ENCODE results near the gene RNF186.
A peak's percentile ranks its signal among the peaks of the same experiment; 100 is the strongest.

RNF186 gene

DNA sequence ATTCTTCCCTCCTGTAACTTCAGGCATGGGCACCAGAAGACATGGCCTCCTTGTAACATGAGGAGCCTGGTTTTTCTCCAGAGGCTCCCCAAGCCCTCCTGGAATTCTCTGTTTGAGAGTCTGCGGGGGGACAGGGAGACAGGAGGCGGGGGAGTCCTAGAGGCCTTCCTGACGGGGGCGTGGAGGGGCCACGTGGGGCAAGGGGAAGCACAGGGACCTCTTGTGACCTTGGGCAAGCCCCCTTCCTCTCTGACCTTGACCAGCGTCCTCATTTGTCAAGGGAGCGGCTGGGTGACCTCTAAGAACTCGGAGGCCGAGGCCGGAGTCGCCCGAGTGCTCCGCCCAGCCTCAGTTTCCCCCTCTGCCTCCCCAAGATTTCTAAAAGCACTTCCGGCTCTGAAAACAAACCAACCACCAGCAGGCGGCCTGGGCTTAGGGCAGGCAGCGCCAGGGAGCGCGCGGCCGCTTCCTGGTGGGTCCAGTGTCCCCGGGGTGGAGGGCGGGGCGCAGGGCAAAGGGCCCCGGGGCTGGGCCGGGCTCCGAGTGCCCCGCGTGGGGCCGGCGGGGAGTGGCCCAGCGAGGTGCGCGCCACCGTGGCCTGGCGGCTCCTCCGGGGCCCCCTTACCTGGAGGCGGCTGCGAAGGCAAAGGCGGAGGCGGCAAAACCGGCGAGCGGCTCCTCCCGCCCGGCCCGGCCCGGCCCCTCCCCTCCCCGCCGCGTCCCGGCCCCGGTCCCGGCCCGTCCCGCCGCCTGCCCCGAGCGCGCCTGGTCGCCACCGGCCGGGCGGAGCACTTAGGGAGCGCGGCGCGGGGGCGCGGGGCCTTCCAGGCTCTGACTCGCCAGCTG lies 15.6 kb downstream of the RNF186 start, which contains the start of gene TMCO4:
Gene TMCO4, minus strand, starts transcription at position 687 of the 846 bp plus-strand sequence. CDS start 19,158 bp downstream, outside the sequence.
- H3K27ac ChIP-seq (ENCODE audit: low read depth, low read length) = no peak within 1 kb of the TSS
- no peaks in the 10 kb centered on the region for H3K9me2 ChIP-seq (replicated peaks; ENCODE audit: control insufficient read depth, low read length)
- no peaks in the 10 kb centered on the region for H4K20me1 ChIP-seq (ENCODE audit: control insufficient read depth, insufficient read depth, low read depth, low read length)
- H3F3A ChIP-seq (ENCODE audit: control insufficient read depth, insufficient read depth) = no peaks in the 10 kb centered on the region
- peak within 1 kb of the TSS; percentile 83 for H3K4me2 ChIP-seq (ENCODE audit: low read length)
- H3K9me3 ChIP-seq (ENCODE audit: control insufficient read depth, insufficient read depth, low read length) = no peaks in the 10 kb centered on the region
- H3K27me3 ChIP-seq (ENCODE audit: control insufficient read depth, low read length) = peaks cover 24% of the 10 kb centered on the region
- no peaks in the 10 kb centered on the region for H3K79me2 ChIP-seq (ENCODE audit: control insufficient read depth, low read length)
- TF ChIP-seq EZH2phosphoT487 (IDR thresholded peaks at IDR 0.05; ENCODE audit: borderline replicate concordance, low read length) = no peak
- TF ChIP-seq, protein P1, sequence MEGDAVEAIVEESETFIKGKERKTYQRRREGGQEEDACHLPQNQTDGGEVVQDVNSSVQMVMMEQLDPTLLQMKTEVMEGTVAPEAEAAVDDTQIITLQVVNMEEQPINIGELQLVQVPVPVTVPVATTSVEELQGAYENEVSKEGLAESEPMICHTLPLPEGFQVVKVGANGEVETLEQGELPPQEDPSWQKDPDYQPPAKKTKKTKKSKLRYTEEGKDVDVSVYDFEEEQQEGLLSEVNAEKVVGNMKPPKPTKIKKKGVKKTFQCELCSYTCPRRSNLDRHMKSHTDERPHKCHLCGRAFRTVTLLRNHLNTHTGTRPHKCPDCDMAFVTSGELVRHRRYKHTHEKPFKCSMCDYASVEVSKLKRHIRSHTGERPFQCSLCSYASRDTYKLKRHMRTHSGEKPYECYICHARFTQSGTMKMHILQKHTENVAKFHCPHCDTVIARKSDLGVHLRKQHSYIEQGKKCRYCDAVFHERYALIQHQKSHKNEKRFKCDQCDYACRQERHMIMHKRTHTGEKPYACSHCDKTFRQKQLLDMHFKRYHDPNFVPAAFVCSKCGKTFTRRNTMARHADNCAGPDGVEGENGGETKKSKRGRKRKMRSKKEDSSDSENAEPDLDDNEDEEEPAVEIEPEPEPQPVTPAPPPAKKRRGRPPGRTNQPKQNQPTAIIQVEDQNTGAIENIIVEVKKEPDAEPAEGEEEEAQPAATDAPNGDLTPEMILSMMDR (IDR thresholded peaks at IDR 0.05; ENCODE audit: low read depth, low read length, poor library complexity, severe bottlenecking) = no peak
- H3K4me3 ChIP-seq (ENCODE audit: low read length) = peak within 1 kb of the TSS; percentile 68
- no peaks in the 10 kb centered on the region for H3K36me3 ChIP-seq (ENCODE audit: control insufficient read depth, low read length)
- H3K4me1 ChIP-seq (ENCODE audit: control insufficient read depth, low read length) = peaks cover 17% of the 10 kb centered on the region

DNA sequence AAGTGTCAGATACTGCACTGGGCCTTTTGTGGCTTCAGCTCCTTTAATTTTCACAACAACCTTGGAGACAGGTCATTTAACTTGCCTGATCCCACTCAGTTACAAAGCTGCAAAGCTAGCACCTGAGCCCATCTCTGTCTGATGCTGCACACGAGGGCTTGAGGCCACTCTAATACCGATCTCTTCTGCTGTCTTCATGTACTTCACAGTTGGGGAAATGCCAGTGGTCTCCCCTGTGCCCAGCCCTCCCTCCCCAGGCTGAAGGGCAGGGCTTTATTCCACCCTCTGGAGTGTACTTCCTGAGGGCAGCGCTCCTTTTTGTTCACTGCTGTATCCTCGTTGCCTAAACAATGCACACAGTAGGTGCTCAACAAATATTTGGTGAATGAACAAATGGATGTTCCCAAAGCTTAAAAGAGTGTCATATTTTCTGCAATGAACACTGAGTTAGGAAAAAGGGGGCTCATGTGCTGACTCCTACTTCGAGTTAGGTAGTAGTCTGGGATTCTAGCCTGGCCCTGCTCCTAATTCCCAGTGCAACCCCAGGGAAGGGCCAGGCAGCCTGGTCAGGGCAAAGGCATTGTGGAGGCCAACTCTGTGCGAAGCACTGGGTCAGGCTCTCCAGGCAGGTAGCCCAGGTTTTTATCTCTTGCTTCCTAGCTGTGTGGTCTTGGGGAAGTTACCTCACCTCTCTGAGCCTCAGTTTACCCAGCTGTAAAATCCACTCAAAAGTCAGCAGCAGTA lies 16.4 kb downstream of the RNF186 start:
- Histone ChIP-seq H3K27ac (ENCODE audit: low read depth, low read length) (no peak overlapping the region), H3K9me2 (replicated peaks; ENCODE audit: control insufficient read depth, low read length) (no peaks in the 10 kb centered on the region), H3K79me2 (ENCODE audit: control insufficient read depth, low read length) (no peaks in the 10 kb centered on the region), H3K27me3 (ENCODE audit: control insufficient read depth, low read length) (peaks cover 24% of the 10 kb centered on the region), H3K4me2 (ENCODE audit: low read length) (peak overlapping the region; percentile 49), H3K4me3 (ENCODE audit: low read length) (peak overlapping the region; percentile 68), H4K20me1 (ENCODE audit: control insufficient read depth, insufficient read depth, low read depth, low read length) (no peaks in the 10 kb centered on the region), H3K9me3 (ENCODE audit: control insufficient read depth, insufficient read depth, low read length) (no peaks in the 10 kb centered on the region), H3K36me3 (ENCODE audit: control insufficient read depth, low read length) (no peaks in the 10 kb centered on the region), H3F3A (ENCODE audit: control insufficient read depth, insufficient read depth) (no peaks in the 10 kb centered on the region), H3K4me1 (ENCODE audit: control insufficient read depth, low read length) (peaks cover 17% of the 10 kb centered on the region)
- TF ChIP-seq, protein P1 (IDR thresholded peaks at IDR 0.05; ENCODE audit: low read depth, low read length, poor library complexity, severe bottlenecking) = no peak
- TF ChIP-seq EZH2phosphoT487 (IDR thresholded peaks at IDR 0.05; ENCODE audit: borderline replicate concordance, low read length) = no peak

- Histone ChIP-seq H3K9me2 (replicated peaks; ENCODE audit: control insufficient read depth, low read length) (no peaks in the 10 kb centered on the region), H3K27ac (ENCODE audit: low read depth, low read length) (no peak overlapping the region), H3K9me3 (ENCODE audit: control insufficient read depth, insufficient read depth, low read length) (no peaks in the 10 kb centered on the region), H3K4me2 (ENCODE audit: low read length) (no peak overlapping the region), H3F3A (ENCODE audit: control insufficient read depth, insufficient read depth) (no peaks in the 10 kb centered on the region), H3K36me3 (ENCODE audit: control insufficient read depth, low read length) (no peaks in the 10 kb centered on the region), H3K4me3 (ENCODE audit: low read length) (no peak overlapping the region), H4K20me1 (ENCODE audit: control insufficient read depth, insufficient read depth, low read depth, low read length) (no peaks in the 10 kb centered on the region), H3K27me3 (ENCODE audit: control insufficient read depth, low read length) (peaks cover 24% of the 10 kb centered on the region), H3K4me1 (ENCODE audit: control insufficient read depth, low read length) (peaks cover 17% of the 10 kb centered on the region), H3K79me2 (ENCODE audit: control insufficient read depth, low read length) (no peaks in the 10 kb centered on the region)
- no peak for TF ChIP-seq EZH2phosphoT487 (IDR thresholded peaks at IDR 0.05; ENCODE audit: borderline replicate concordance, low read length)
Observed at GRCh38 chr1:19797827-19798226, 17.3 kb downstream of the RNF186 start.
